ENCODE measurements around the gene RBKS.

GRCh38 chr2:27869763-27870162, 20.4 kb downstream of the RBKS start:
- TF ChIP-seq, protein P1, sequence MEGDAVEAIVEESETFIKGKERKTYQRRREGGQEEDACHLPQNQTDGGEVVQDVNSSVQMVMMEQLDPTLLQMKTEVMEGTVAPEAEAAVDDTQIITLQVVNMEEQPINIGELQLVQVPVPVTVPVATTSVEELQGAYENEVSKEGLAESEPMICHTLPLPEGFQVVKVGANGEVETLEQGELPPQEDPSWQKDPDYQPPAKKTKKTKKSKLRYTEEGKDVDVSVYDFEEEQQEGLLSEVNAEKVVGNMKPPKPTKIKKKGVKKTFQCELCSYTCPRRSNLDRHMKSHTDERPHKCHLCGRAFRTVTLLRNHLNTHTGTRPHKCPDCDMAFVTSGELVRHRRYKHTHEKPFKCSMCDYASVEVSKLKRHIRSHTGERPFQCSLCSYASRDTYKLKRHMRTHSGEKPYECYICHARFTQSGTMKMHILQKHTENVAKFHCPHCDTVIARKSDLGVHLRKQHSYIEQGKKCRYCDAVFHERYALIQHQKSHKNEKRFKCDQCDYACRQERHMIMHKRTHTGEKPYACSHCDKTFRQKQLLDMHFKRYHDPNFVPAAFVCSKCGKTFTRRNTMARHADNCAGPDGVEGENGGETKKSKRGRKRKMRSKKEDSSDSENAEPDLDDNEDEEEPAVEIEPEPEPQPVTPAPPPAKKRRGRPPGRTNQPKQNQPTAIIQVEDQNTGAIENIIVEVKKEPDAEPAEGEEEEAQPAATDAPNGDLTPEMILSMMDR (conservative IDR thresholded peaks at IDR 0.05 in 1 of 2, IDR thresholded peaks at IDR 0.05 in 1 of 2; ENCODE audit: low read depth in 1 of 2, low read length in 2 of 2) = no peak
- TF ChIP-seq EZH2 (IDR thresholded peaks at IDR 0.05; ENCODE audit: low read length, missing control alignments) = no peak
